Measurements from ENCODE around the gene CDH23. TPM values are rescaled to one million over a fixed set of nuclear protein-coding genes. Genes with fewer than 3 reads are reported as not detected.
A peak's percentile ranks its signal among the peaks of the same experiment; 100 is the strongest.

CDH23 gene
- total and polyA plus RNA-seq, 9 of the 15 experiments (the other 6 are each of a cell fraction or from before 2014, with no cell fraction given), result 0.18 to 1.2 (median 0.47) TPM

DNA sequence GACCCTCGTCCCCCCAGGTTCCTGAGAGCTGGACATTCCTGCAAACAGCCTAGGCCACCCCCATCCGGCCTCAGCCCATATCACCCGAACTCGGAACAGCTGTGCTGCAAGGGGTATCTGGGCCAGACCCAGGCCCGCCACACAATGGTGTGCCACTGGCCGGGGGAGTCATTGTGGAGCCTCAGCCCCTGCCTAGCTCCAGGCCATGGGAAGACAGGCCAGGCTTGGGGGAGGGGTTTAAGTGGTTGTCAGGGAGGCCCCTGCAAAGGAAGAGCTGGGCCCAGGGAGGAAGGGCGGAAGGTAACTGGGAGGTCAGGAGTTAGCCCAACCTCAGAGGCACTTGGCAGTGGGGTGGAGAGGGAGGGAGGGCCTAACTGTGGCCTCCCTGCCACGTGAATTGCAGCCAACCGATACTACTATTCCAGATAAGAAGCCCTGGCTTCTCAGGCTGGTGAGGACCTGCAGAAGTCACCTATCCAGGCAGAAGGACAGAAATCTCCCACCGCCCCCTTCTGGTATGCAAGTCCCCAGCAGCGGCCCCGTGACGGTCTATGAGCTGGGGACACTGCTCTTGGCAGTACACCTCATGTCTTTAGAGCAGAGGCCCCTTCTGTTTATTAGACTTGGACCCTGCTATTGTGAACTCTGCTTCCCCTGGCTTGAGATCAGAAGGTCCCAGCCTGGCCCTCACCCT is 349.8 kb downstream of the CDH23 start (continued):
- TF ChIP-seq ZNF436 (CRISPR knock-in tag; IDR thresholded peaks at IDR 0.05), result no peak
- no peak for TF ChIP-seq ZNF586 (CRISPR knock-in tag; conservative IDR thresholded peaks at IDR 0.05)
- TF ChIP-seq SAFB (IDR thresholded peaks at IDR 0.05; ENCODE audit: borderline replicate concordance, low read depth, low read length), result no peak
- no peak for TF ChIP-seq EHMT2 (IDR thresholded peaks at IDR 0.05)
- TF ChIP-seq HDAC1 (IDR thresholded peaks at IDR 0.05), result peak in 1 of 2 experiments; percentile 62; a peak in 2 of 4 replicates
- no peak for TF ChIP-seq SMARCA5 (IDR thresholded peaks at IDR 0.05)
- no peak for TF ChIP-seq PBX2 (CRISPR knock-in tag; IDR thresholded peaks at IDR 0.05; ENCODE audit: low read depth)
- TF ChIP-seq PBX2 (tag; conservative IDR thresholded peaks at IDR 0.05; ENCODE audit: low read depth), result no peak
- no peak for TF ChIP-seq KAT2B (IDR thresholded peaks at IDR 0.05; ENCODE audit: low read depth, low read length)
- TF ChIP-seq ELF1 (tag; IDR thresholded peaks at IDR 0.05), result no peak
- TF ChIP-seq DNMT1 (IDR thresholded peaks at IDR 0.05), result no peak
- no peak for TF ChIP-seq PHF20 (IDR thresholded peaks at IDR 0.05; ENCODE audit: partially characterized antibody)
- peak in 1 of 2 experiments; percentile 76; a peak in 2 of 4 replicates for TF ChIP-seq TBL1XR1 (IDR thresholded peaks at IDR 0.05; ENCODE audit: low read length in 2 of 2)
- TF ChIP-seq, protein P1, sequence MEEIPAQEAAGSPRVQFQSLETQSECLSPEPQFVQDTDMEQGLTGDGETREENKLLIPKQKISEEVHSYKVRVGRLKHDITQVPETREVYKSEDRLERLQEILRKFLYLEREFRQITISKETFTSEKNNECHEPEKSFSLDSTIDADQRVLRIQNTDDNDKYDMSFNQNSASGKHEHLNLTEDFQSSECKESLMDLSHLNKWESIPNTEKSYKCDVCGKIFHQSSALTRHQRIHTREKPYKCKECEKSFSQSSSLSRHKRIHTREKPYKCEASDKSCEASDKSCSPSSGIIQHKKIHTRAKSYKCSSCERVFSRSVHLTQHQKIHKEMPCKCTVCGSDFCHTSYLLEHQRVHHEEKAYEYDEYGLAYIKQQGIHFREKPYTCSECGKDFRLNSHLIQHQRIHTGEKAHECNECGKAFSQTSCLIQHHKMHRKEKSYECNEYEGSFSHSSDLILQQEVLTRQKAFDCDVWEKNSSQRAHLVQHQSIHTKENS (CRISPR knock-in tag; IDR thresholded peaks at IDR 0.05), result 0 out of 2 replicates have a peak, but pooled peaks have one; percentile 65
- TF ChIP-seq, protein P2, sequence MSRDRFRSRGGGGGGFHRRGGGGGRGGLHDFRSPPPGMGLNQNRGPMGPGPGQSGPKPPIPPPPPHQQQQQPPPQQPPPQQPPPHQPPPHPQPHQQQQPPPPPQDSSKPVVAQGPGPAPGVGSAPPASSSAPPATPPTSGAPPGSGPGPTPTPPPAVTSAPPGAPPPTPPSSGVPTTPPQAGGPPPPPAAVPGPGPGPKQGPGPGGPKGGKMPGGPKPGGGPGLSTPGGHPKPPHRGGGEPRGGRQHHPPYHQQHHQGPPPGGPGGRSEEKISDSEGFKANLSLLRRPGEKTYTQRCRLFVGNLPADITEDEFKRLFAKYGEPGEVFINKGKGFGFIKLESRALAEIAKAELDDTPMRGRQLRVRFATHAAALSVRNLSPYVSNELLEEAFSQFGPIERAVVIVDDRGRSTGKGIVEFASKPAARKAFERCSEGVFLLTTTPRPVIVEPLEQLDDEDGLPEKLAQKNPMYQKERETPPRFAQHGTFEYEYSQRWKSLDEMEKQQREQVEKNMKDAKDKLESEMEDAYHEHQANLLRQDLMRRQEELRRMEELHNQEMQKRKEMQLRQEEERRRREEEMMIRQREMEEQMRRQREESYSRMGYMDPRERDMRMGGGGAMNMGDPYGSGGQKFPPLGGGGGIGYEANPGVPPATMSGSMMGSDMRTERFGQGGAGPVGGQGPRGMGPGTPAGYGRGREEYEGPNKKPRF (IDR thresholded peaks at IDR 0.05; ENCODE audit: low read depth, low read length), result no peak
- TF ChIP-seq, protein P3, sequence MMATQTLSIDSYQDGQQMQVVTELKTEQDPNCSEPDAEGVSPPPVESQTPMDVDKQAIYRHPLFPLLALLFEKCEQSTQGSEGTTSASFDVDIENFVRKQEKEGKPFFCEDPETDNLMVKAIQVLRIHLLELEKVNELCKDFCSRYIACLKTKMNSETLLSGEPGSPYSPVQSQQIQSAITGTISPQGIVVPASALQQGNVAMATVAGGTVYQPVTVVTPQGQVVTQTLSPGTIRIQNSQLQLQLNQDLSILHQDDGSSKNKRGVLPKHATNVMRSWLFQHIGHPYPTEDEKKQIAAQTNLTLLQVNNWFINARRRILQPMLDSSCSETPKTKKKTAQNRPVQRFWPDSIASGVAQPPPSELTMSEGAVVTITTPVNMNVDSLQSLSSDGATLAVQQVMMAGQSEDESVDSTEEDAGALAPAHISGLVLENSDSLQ (IDR thresholded peaks at IDR 0.05), result 0 out of 2 replicates have a peak, but pooled peaks have one; percentile 13
- TF ChIP-seq FOXJ3 (CRISPR knock-in tag; IDR thresholded peaks at IDR 0.05), result no peak
- TF ChIP-seq EGR1 (conservative IDR thresholded peaks at IDR 0.05), result no peak
- TF ChIP-seq NCOA2 (IDR thresholded peaks at IDR 0.05; ENCODE audit: partially characterized antibody in 2 of 2), result no peak
- TF ChIP-seq SAP30 (IDR thresholded peaks at IDR 0.05; ENCODE audit: borderline replicate concordance, insufficient read depth, low read depth, low read length, poor library complexity, severe bottlenecking), result no peak
- no peak for TF ChIP-seq ZNF75A (CRISPR knock-in tag; IDR thresholded peaks at IDR 0.05)
